ENCODE measurements around the gene CYB5RL. TPM values are rescaled to one million over a fixed set of nuclear protein-coding genes. Genes with fewer than 3 reads are reported as not detected.

Gene CYB5RL
- total RNA-seq: 10 to 100 TPM; 11.6 to 13.3 TPM

GRCh38 chr1:54199765-54200518 lies at the start of gene CYB5RL, which contains the start of gene MRPL37:
TSS of gene CYB5RL (minus strand) at chr1:54200030. CDS start at chr1:54195616, 4,414 bp downstream.
TSS of gene MRPL37 (plus strand) at chr1:54200167. CDS start at chr1:54200244, 77 bp downstream.
- Mint-ChIP-seq H3K4me3 (peak within 1 kb of the TSS; percentile 90), H3K9me3 (no peaks in the 10 kb centered on the region), H3K27ac (peak within 1 kb of the TSS; percentile 58), H3K4me1 (peaks cover 27% of the 10 kb centered on the region), H3K36me3 (peaks cover 5% of the 10 kb centered on the region), H3K27me3 (no peaks in the 10 kb centered on the region)
- DNase-seq (peak; percentile 86), ATAC-seq (ENCODE audit: low read depth) (peak; percentile 97)
- POLR2A ChIA-PET: interaction anchor here (0.5 to 2.3 kb wide), 13 partner anchors 10 to 207 kb away, joined by 3 to 16 read pairs (median 4); partner anchors contain the start of genes TCEANC2 and TMEM59

- POLR2A ChIA-PET: no interaction called here
- H3K27me3 Mint-ChIP-seq: no peaks in the 10 kb centered on the region
- DNase-seq (no peak), ATAC-seq (ENCODE audit: low read depth) (no peak)
- no peak overlapping the region for H3K4me3 Mint-ChIP-seq
- H3K36me3 Mint-ChIP-seq: peaks cover 7% of the 10 kb centered on the region
- H3K27ac Mint-ChIP-seq: no peak overlapping the region
- H3K4me1 Mint-ChIP-seq: peaks cover 3% of the 10 kb centered on the region
- no peaks in the 10 kb centered on the region for H3K9me3 Mint-ChIP-seq
These were observed 49.1 kb upstream of the CYB5RL start for GRCh38 chr1:54248966-54249365.

- peaks cover 4% of the 10 kb centered on the region for H3K4me1 Mint-ChIP-seq
- ATAC-seq (ENCODE audit: low read depth) (no peak), DNase-seq (no peak)
- H3K36me3 Mint-ChIP-seq: peaks cover 10% of the 10 kb centered on the region
- H3K9me3 Mint-ChIP-seq: no peaks in the 10 kb centered on the region
- H3K27me3 Mint-ChIP-seq: no peaks in the 10 kb centered on the region
- POLR2A ChIA-PET: no interaction called here
- H3K27ac Mint-ChIP-seq: no peak overlapping the region
- H3K4me3 Mint-ChIP-seq: no peak overlapping the region
These were observed 48.2 kb upstream of the CYB5RL start for GRCh38 chr1:54247863-54248515.

- H3K4me3 Mint-ChIP-seq: no peak overlapping the region
- peaks cover 8% of the 10 kb centered on the region for H3K36me3 Mint-ChIP-seq
- no peaks in the 10 kb centered on the region for H3K9me3 Mint-ChIP-seq
- no peaks in the 10 kb centered on the region for H3K27me3 Mint-ChIP-seq
- H3K4me1 Mint-ChIP-seq: peaks cover 6% of the 10 kb centered on the region
- peak overlapping the region; percentile 42 for H3K27ac Mint-ChIP-seq
- POLR2A ChIA-PET: no interaction called here
- no peak for ATAC-seq (ENCODE audit: low read depth)
- DNase-seq: no peak
These were observed 46.4 kb upstream of the CYB5RL start for GRCh38 chr1:54246116-54246721.

- Mint-ChIP-seq H3K9me3 (no peaks in the 10 kb centered on the region), H3K4me3 (no peak overlapping the region), H3K27me3 (no peaks in the 10 kb centered on the region), H3K27ac (peak overlapping the region; percentile 58), H3K36me3 (peaks cover 8% of the 10 kb centered on the region), H3K4me1 (peaks cover 6% of the 10 kb centered on the region)
- no peak for DNase-seq
- POLR2A ChIA-PET: no interaction called here
- ATAC-seq (ENCODE audit: low read depth): no peak
These were observed 45.7 kb upstream of the CYB5RL start for GRCh38 chr1:54245501-54245900.

- H3K4me3 Mint-ChIP-seq: no peak overlapping the region
- H3K27me3 Mint-ChIP-seq: no peaks in the 10 kb centered on the region
- peaks cover 8% of the 10 kb centered on the region for H3K36me3 Mint-ChIP-seq
- peak overlapping the region; percentile 22 for H3K27ac Mint-ChIP-seq
- no peak for ATAC-seq (ENCODE audit: low read depth)
- no peaks in the 10 kb centered on the region for H3K9me3 Mint-ChIP-seq
- no peak for DNase-seq
- H3K4me1 Mint-ChIP-seq: peaks cover 6% of the 10 kb centered on the region
- POLR2A ChIA-PET: no interaction called here
These were observed 44.8 kb upstream of the CYB5RL start for GRCh38 chr1:54244655-54245054.

- POLR2A ChIA-PET: no interaction called here
- ATAC-seq (ENCODE audit: low read depth): no peak
- Mint-ChIP-seq H3K27me3 (no peaks in the 10 kb centered on the region), H3K9me3 (no peaks in the 10 kb centered on the region), H3K27ac (no peak overlapping the region), H3K4me3 (no peak overlapping the region), H3K4me1 (peaks cover 8% of the 10 kb centered on the region), H3K36me3 (peaks cover 8% of the 10 kb centered on the region)
- DNase-seq: no peak
These were observed 43.2 kb upstream of the CYB5RL start for GRCh38 chr1:54243022-54243421.

GRCh38 chr1:54241364-54241763 lies 41.5 kb upstream of the CYB5RL start:
- H3K27me3 Mint-ChIP-seq: no peaks in the 10 kb centered on the region
- ATAC-seq (ENCODE audit: low read depth): no peak
- peaks cover 17% of the 10 kb centered on the region for H3K36me3 Mint-ChIP-seq

GRCh38 chr1:54240741-54241335 lies 41.0 kb upstream of the CYB5RL start:
- POLR2A ChIA-PET: no interaction called here
- Mint-ChIP-seq H3K27me3 (no peaks in the 10 kb centered on the region), H3K27ac (no peak overlapping the region), H3K4me1 (peaks cover 8% of the 10 kb centered on the region), H3K9me3 (no peaks in the 10 kb centered on the region), H3K36me3 (peaks cover 17% of the 10 kb centered on the region), H3K4me3 (no peak overlapping the region)
- ATAC-seq (ENCODE audit: low read depth) (no peak), DNase-seq (no peak)

More at GRCh38 chr1:54241364-54241763, 41.5 kb upstream of the CYB5RL start:
- no peak overlapping the region for H3K27ac Mint-ChIP-seq
- no peak overlapping the region for H3K4me3 Mint-ChIP-seq
- peaks cover 8% of the 10 kb centered on the region for H3K4me1 Mint-ChIP-seq
- H3K9me3 Mint-ChIP-seq: no peaks in the 10 kb centered on the region
- DNase-seq: no peak
- POLR2A ChIA-PET: no interaction called here

GRCh38 chr1:54239631-54240031 lies 39.8 kb upstream of the CYB5RL start:
- DNase-seq (no peak), ATAC-seq (ENCODE audit: low read depth) (no peak)
- POLR2A ChIA-PET: no interaction called here
- Mint-ChIP-seq H3K4me3 (no peak overlapping the region), H3K4me1 (peaks cover 10% of the 10 kb centered on the region), H3K27me3 (no peaks in the 10 kb centered on the region), H3K9me3 (no peaks in the 10 kb centered on the region), H3K36me3 (peaks cover 20% of the 10 kb centered on the region), H3K27ac (peak overlapping the region; percentile 38)

GRCh38 chr1:54239035-54239383 lies 39.2 kb upstream of the CYB5RL start:
- no peak overlapping the region for H3K27ac Mint-ChIP-seq

GRCh38 chr1:54238353-54239034 lies 38.7 kb upstream of the CYB5RL start:
- peak overlapping the region; percentile 25 for H3K27ac Mint-ChIP-seq
- DNase-seq (no peak), ATAC-seq (ENCODE audit: low read depth) (no peak)
- no peak overlapping the region for H3K4me3 Mint-ChIP-seq
- H3K27me3 Mint-ChIP-seq: no peaks in the 10 kb centered on the region
- peaks cover 23% of the 10 kb centered on the region for H3K36me3 Mint-ChIP-seq
- H3K4me1 Mint-ChIP-seq: peaks cover 11% of the 10 kb centered on the region
- POLR2A ChIA-PET: no interaction called here
- H3K9me3 Mint-ChIP-seq: no peaks in the 10 kb centered on the region

More at GRCh38 chr1:54239035-54239383, 39.2 kb upstream of the CYB5RL start:
- ATAC-seq (ENCODE audit: low read depth) (no peak), DNase-seq (no peak)
- POLR2A ChIA-PET: no interaction called here
- H3K27me3 Mint-ChIP-seq: no peaks in the 10 kb centered on the region
- peaks cover 23% of the 10 kb centered on the region for H3K36me3 Mint-ChIP-seq
- no peak overlapping the region for H3K4me3 Mint-ChIP-seq
- H3K9me3 Mint-ChIP-seq: no peaks in the 10 kb centered on the region
- H3K4me1 Mint-ChIP-seq: peaks cover 11% of the 10 kb centered on the region

GRCh38 chr1:54237586-54237985 lies 37.8 kb upstream of the CYB5RL start:
- H3K4me1 Mint-ChIP-seq: peaks cover 8% of the 10 kb centered on the region
- H3K27me3 Mint-ChIP-seq: no peaks in the 10 kb centered on the region
- DNase-seq (no peak), ATAC-seq (ENCODE audit: low read depth) (no peak)
- no peaks in the 10 kb centered on the region for H3K9me3 Mint-ChIP-seq
- POLR2A ChIA-PET: no interaction called here
- peaks cover 19% of the 10 kb centered on the region for H3K36me3 Mint-ChIP-seq
- H3K27ac Mint-ChIP-seq: no peak overlapping the region
- no peak overlapping the region for H3K4me3 Mint-ChIP-seq

Data from activated naive CD8-positive, alpha-beta T cell treated with anti-CD3 and anti-CD28 coated beads, Interleukin-2, amount 10 ng/mL, durations not matched to agents 7 days and 5 days (primary cell).